ENCODE measurements around the gene SMURF2. TPM values are rescaled to one million over a fixed set of nuclear protein-coding genes. Genes with fewer than 3 reads are reported as not detected.
"Not testable (repeated sequence)": the region's sequence is repeated elsewhere in the genome, so short reads cannot be mapped to it uniquely, and the experiment has no call there.

The SMURF2 gene
- polyA plus RNA-seq, 1 donor from 2014 or later = 55.2 TPM

DNA sequence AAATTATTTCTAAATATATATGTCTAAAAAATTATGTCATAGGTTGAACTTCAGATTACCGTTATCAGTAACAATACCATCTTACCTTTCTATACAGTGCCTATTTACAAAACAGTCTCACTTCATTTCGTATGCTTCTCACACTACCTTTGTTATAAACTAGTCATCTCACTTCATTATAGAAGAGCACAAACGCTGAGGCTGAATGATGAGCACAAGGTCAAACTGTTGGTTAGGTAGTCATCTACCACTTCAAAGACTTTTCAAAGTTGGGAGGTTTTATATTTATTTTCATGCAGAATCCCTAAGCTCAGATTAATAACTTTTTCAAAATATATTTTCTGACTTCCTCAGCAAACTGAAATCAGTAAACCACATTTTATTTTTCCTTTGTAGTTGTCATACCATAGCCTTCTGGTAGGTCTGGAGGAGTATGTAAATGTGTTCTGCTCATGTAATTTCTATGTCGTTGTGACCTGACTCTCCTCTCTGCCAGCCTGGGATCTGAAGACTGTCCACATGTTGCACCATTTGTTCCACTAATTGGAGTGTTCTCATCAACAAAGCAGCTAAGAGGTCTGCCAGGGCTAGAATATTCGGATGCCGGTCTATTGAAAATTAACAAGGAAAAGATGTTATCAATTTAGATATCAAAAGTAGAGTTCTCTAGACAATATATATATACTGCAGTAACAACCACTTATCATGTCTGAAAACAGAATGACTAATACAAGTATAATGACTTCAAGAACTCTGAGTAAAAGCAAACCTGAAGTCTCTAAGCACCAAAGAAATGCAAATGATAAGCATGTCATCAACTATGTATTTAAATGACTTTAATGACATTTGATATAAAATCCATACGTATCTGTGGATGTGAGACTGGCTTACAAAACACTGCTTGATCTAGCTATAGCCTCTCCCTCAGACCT is 81.5 kb downstream of the SMURF2 start:
- Histone ChIP-seq H3K9ac (ENCODE audit: low read length) (no peak overlapping the region), H4K20me1 (ENCODE audit: insufficient read depth) (no peaks in the 10 kb centered on the region), H3F3A (ENCODE audit: insufficient read depth, low read length, poor library complexity, severe bottlenecking) (no peaks in the 10 kb centered on the region), H3K27me3 (ENCODE audit: insufficient read depth, low read depth, low read length) (no peaks in the 10 kb centered on the region), H3K36me3 (ENCODE audit: insufficient read depth, low read length) (no peaks in the 10 kb centered on the region), H3K9me3 (ENCODE audit: low read length) (no peaks in the 10 kb centered on the region), H2AFZ (ENCODE audit: low read depth, low read length) (no peak overlapping the region), H3K79me2 (replicated peaks; ENCODE audit: insufficient read depth, low read length) (no peaks in the 10 kb centered on the region), H3K4me3 (ENCODE audit: low read length) (no peak overlapping the region), H3K9me2 (ENCODE audit: insufficient read depth, low read length) (no peaks in the 10 kb centered on the region), H3K27ac (ENCODE audit: low read length) (no peak overlapping the region), H3K4me2 (ENCODE audit: low read length) (no peak overlapping the region)
- TF ChIP-seq EZH2 (IDR thresholded peaks at IDR 0.05; ENCODE audit: borderline replicate concordance, insufficient read depth, low read length, poor library complexity, severe bottlenecking) (no peak), RAD21 (conservative IDR thresholded peaks at IDR 0.05) (no peak), REST (IDR thresholded peaks at IDR 0.05; ENCODE audit: borderline replicate concordance) (no peak), CTCF (IDR thresholded peaks at IDR 0.05; ENCODE audit: poor library complexity, severe bottlenecking) (no peak), TAF1 (IDR thresholded peaks at IDR 0.05; ENCODE audit: low read depth) (no peak), SMC3 (conservative IDR thresholded peaks at IDR 0.05; ENCODE audit: poor library complexity) (no peak), POLR2AphosphoS5 (IDR thresholded peaks at IDR 0.05) (no peak), EP300 (conservative IDR thresholded peaks at IDR 0.05; ENCODE audit: poor library complexity, severe bottlenecking) (no peak), MXI1 (conservative IDR thresholded peaks at IDR 0.05; ENCODE audit: poor library complexity, severe bottlenecking) (no peak)

DNA sequence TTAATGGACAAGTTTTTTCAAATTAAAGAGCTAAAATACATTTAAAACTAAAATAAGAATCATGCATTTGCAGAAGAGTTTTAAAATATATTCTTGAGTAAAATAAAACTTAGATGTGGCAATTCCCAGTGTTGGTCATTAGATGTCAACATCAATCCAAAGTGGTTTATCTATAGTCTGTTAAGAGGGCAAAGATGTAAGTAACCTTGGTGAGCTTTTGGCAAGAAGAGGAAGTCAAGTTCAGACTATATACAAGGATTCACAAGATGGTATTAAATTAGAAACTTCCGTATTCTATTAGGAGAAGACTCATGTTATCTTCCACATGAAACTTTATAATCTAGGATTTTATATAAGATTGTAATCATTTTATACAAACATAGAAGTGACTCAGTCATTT is 82.2 kb downstream of the SMURF2 start:
- Histone ChIP-seq H3K9ac (ENCODE audit: low read length) (no peak overlapping the region), H3K4me2 (ENCODE audit: low read length) (no peak overlapping the region), H3K79me2 (replicated peaks; ENCODE audit: insufficient read depth, low read length) (no peaks in the 10 kb centered on the region), H3K4me3 (ENCODE audit: low read length) (no peak overlapping the region), H2AFZ (ENCODE audit: low read depth, low read length) (no peak overlapping the region), H3K9me3 (ENCODE audit: low read length) (no peaks in the 10 kb centered on the region), H3K27me3 (ENCODE audit: insufficient read depth, low read depth, low read length) (no peaks in the 10 kb centered on the region), H3K9me2 (ENCODE audit: insufficient read depth, low read length) (no peaks in the 10 kb centered on the region), H3K27ac (ENCODE audit: low read length) (no peak overlapping the region), H3F3A (ENCODE audit: insufficient read depth, low read length, poor library complexity, severe bottlenecking) (no peaks in the 10 kb centered on the region), H3K36me3 (ENCODE audit: insufficient read depth, low read length) (no peaks in the 10 kb centered on the region), H4K20me1 (ENCODE audit: insufficient read depth) (no peaks in the 10 kb centered on the region)
- TF ChIP-seq POLR2AphosphoS5 (IDR thresholded peaks at IDR 0.05) (no peak), RAD21 (conservative IDR thresholded peaks at IDR 0.05) (no peak), SMC3 (conservative IDR thresholded peaks at IDR 0.05; ENCODE audit: poor library complexity) (no peak), EZH2 (IDR thresholded peaks at IDR 0.05; ENCODE audit: borderline replicate concordance, insufficient read depth, low read length, poor library complexity, severe bottlenecking) (no peak), REST (IDR thresholded peaks at IDR 0.05; ENCODE audit: borderline replicate concordance) (no peak), TAF1 (IDR thresholded peaks at IDR 0.05; ENCODE audit: low read depth) (no peak), EP300 (conservative IDR thresholded peaks at IDR 0.05; ENCODE audit: poor library complexity, severe bottlenecking) (no peak)

DNA sequence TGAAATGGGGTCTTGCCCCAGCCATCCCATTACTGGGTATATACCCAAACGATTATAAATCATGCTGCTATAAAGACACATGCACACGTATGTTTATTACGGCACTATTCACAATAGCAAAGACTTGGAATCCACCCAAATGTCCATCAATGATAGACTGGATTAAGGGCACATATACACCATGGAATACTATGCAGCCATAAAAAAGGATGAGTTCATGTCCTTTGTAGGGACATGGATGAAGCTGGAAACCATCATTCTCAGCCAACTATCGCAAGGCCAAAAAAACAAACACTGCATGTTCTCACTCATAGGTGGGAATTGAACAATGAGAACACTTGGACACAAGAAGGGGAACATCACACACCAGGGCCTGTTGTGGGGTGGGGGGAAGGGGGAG is 85.1 kb downstream of the SMURF2 start:
- not testable (repeated sequence) for H3K79me2 ChIP-seq (replicated peaks; ENCODE audit: insufficient read depth, low read length); H3K36me3 ChIP-seq (ENCODE audit: insufficient read depth, low read length); H3K27me3 ChIP-seq (ENCODE audit: insufficient read depth, low read depth, low read length); H3K4me3 ChIP-seq (ENCODE audit: low read length); H3K9me3 ChIP-seq (ENCODE audit: low read length); H4K20me1 ChIP-seq (ENCODE audit: insufficient read depth); H3K4me2 ChIP-seq (ENCODE audit: low read length); H3K27ac ChIP-seq (ENCODE audit: low read length); H3K9ac ChIP-seq (ENCODE audit: low read length); H3K9me2 ChIP-seq (ENCODE audit: insufficient read depth, low read length); H3F3A ChIP-seq (ENCODE audit: insufficient read depth, low read length, poor library complexity, severe bottlenecking); H2AFZ ChIP-seq (ENCODE audit: low read depth, low read length)

All from neural cell (in vitro differentiated cells).